DMS79 treated with DMSO at 0.1 percent for 48 hours (cell line): ENCODE measurements around the gene RBM12.

Source experiments
- DNase-seq: peaks from one replicate; lab custom pipeline; 2025; lab: John Stamatoyannopoulos, UW

The RBM12 gene

DNA sequence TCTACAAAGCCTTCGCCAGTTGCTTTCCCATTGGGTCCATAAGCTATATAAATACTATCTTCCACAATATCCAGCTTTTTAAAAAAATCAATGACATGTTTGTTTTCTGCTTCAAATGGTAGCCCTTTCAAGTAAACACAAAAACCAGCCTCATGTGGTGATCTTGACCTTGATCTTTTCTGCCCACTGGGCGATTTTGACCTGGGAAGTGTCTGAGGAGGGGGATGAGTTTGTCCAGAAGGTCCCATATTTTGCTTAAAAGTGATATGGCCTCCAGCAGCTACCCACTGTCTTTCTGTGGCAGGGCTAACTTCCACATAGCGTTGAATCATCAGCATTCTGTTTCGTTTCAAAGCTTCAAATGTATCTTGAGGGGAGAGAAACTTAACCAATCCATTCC lies 10.8 kb downstream of the RBM12 start:
- no peak for DNase-seq

DNA sequence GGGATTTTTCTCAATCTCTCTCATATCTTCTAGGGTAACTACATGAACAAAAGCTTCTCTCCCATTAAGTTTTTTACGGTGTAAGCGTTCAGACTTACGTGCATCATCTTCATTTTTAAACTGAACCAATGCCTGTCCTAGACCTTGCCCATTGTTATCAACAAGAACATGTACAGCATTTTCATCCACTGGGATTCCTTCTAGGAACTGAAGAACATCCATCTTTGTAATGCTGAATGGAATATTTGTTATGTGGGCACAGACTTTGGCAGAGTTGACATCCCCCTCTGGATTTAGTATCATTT lies 11.3 kb downstream of the RBM12 start:
- DNase-seq, result no peak

DNA sequence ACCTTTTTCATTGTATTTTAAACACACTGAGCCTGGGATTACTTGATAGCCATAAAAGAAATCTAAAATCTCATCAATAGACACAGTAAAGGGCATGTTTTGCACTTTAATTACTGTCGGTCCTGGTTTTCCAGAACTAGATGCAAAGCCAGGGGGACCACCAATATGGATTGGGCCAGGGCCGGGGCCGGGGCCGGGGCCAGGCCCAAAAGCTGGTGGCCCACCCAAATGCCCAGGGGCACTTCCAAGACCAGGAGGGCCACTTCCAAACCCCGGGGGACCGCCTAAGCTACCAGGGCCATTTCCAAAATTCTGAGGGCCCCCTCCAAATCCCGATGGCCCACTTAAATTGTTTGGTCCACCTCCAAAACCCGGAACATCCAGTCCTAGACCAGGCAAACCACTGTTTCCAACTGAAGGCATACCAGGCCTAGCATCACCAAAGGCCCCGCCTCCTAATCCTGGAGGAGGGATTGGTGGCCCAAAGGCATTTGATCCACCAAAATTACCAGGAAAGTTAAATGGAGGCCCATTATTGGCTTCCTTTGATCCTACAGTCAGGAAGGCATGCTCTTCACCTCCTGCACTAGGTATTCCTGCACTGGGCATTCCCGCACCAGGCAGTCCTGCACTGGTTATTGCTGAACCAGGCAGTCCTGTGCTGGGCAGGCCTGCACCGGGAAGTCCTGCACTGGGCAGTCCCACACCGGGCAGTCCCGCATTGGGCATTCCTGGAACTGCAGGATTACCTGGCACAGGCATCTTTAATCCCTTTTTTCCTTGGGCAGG lies 11.9 kb downstream of the RBM12 start:
- DNase-seq, result no peak

DNA sequence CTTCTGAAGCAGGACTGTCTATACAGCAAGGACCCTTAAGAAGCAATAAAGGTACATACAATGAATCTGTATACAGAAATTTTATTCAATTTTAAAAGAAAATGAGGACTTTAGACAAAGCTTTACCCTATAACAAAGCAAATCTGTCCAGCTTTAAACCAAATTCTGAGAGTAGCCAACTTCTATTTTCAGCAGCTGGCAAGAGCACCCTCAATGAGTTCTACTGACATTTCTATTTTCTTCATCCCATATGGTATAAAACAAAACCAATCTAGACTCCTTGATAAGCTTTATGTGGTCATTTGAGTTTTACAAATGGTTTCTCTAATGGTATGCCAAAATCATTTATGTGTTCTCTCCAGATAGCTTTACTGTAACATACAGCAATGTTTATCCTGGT lies 12.7 kb downstream of the RBM12 start:
- no peak for DNase-seq

DNA sequence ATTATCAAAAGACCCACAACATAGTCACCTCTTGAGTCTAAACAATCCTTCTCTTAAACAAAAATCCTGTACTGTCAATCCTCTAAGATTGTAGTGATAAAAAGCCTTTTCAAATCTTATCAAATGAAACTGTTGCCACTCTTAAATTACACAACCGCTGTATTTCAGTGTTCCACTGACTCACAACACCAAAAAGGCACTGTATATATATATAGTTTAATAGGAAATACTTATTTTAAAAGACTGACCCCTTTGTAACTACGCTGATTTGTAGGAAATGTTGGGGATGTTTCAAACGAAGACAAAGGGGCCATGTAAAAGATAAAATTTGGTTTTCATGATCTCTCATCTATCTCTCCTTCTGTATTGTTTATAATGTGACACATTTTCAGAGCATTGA lies 14.1 kb downstream of the RBM12 start:
- no peak for DNase-seq

DNA sequence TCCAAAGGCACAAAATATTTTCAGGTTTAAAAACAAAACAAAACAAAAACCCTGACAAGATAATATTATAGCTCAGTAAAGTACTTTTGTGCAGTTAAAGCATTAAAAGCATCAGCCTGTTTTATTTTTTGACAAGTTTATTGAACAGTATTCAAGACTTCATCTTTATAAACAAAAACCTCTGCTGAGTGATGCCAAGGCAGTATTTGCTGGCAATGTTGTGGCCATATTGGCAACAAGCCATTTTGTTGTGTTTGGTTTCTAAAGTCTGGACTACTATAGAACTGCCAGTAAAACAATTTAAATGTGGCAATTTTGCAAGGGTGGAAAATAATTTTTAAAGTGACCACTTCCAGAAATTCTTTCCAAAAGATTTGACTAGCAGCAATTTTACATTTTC lies 15.9 kb downstream of the RBM12 start:
- no peak for DNase-seq

DNA sequence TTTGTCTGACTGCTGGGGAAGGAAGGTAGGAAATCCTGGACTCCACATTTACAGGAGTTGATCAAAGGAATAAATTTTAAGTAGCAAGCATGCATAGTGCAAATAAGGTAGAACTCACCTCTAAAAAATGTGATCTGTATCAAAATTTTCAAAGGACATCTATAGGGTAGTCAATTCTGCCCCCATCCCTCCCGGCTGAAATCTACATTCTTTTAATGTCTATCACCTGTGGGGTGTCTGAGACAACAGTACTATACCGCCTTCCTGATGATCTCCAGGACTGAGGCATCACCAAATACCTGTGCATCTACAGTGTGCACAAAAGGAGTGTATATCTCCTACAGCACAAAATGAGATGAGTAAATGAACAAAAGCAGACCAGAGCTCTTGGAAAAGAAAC lies 19.9 kb downstream of the RBM12 start:
- DNase-seq, result no peak

DNA sequence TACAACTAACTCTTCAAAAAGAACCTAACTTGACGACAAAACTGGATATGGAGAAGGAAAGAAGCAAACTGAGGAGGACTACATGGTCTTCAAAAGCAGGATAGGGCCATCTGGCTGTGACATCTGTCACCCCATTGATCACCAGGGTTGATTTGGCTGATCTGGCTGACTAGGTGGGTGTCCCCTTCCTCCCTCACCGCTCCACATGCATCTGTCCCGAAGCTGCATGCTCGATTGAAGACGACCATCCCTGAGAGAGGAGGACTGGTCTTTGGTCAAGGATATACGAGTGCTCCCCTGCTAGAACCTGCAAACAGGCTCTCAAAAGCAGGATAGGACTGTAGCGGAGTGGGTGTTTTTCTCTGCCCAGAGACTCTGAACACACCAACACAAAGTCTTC lies 21.7 kb downstream of the RBM12 start:
- DNase-seq, result no peak

DNA sequence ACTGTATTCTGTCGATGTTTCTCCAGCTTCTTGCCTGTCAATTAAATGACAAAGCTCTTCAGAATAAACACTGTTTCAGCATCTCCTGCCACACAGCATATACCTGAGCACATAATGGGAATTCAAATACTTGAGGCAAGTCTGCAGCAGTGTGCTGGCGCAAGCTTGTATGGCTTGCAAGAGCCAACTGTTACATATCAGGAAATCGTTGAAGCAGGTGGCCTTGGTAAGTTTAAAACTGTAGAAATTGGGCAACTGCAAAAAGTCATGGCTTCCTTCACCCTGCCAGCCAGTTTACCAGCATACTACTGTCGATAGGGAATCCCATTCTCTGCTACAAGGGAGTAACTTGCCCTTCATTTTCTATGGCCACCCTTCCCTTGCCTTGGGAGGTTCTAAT lies 23.0 kb downstream of the RBM12 start:
- no peak for DNase-seq

DNA sequence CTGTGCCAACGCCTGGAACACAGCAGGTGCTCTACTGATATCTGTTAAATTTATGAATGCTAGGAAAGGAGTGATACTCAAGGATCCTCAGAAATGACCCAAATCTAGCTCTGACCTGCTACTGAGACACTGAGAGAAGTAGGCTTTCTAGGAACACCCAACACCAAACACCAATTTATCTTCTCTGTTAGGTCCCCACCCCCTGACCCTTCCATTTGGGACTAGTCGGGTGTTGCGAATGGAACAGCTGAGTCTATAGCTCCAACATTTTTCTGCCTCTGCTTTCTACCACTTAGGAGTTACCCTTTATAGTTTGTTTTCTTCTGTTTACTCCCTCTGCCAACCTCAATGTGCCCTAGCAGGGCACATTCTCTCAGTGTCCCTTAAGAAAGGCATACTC lies 24.0 kb downstream of the RBM12 start:
- no peak for DNase-seq

DNA sequence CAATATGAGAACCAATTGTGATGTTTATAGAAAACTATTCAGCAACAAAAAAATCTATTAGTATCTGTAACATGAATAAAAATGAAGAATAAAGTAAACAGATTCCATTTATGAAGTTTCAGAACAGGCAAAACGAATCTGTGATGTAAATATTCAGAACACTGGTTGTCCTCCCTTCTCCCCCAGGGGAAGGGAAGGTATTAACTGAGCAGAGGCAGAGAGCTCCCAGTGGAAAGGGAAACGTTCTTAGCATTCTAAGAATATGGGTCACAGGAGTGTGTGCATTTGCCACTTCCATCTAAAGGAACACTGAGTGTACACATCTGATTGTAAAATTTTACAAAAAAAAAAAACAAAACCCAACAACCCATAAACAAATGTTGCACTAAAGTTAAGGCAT lies 25.9 kb downstream of the RBM12 start:
- DNase-seq, result no peak

DNA sequence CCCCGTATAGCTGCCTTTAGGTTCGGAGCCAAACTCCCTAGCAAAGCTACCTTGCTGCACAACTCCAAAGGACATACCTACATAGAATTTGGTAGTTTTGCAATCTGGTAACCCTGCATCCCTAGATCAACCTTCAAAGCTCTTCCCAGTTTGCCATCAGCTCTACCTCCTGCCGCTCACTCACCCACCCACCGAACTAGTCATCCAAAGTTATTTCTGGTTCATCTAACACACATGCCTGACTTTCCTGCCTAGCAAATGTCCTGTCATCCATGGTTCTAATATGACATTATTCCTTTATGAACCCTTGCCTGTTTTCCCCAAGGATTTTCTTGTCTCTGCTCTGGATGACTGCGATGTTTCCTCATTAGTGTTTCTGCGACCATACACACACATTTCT lies 27.4 kb downstream of the RBM12 start:
- no peak for DNase-seq

DNA sequence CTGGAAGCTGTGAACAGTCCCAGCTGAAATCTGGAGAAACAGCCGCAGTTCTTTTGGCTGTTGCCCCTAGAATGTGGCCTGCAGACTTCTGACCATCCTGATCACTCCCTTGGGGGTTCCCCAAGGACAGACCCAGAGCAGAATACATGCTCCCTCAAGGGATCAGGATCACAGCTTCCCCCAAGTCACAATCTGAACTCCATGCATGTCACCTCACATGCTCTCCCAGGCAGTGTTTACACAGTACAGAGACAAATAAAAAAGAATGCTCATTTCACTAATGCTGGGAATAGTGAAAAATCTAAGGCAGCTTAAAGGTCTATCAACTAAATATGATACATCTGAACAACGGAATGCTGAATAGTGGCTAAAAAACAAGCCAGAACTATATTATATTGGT lies 28.6 kb downstream of the RBM12 start:
- DNase-seq, result no peak

DNA sequence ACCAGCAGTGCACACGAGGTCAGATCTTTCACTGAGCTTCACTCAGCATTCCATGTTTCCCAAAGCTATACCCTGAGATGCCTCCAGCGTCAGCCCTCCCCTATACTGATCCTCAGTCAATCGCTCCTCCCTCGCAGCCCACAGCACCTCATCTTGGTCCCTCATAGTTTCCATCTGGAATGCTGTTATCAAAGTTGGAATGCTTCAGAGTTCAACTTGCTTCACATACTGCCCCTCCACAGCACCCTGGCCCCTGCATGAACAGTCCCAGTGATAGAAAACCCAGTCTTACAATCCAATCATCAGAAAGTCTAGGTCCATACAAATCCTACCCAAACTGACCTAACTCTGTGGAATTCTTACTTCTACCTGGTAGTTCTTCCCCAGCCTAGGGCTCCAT lies 29.0 kb downstream of the RBM12 start:
- DNase-seq, result no peak

DNA sequence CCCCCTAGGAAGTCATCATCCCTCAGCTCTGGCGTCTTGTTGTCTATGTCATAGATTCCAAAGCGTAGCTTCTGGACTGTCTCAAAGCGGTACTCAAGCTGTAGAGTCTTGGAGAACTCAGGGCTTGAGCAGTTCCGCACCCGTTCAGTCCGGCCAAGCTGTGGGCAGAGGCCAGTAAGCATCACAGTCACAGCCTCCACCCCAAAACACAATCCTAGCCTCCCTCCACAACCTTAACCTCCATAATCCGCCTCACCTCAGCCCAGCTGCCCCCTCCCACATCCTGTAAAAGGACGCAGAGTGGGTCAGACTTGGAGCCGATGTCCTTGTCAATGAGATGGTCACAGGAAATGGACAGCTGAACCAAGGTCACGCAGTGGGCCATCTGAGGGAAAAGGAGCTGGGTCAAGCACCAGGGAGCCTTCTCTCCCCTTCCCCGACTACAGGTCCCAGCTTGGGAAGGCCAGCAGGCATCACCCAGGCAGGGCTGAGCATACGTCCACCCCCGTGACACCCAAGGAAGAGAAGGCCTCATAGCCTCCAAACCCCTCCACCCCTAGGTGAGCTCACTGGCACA lies 32.1 kb downstream of the RBM12 start:
- DNase-seq, result no peak

DNA sequence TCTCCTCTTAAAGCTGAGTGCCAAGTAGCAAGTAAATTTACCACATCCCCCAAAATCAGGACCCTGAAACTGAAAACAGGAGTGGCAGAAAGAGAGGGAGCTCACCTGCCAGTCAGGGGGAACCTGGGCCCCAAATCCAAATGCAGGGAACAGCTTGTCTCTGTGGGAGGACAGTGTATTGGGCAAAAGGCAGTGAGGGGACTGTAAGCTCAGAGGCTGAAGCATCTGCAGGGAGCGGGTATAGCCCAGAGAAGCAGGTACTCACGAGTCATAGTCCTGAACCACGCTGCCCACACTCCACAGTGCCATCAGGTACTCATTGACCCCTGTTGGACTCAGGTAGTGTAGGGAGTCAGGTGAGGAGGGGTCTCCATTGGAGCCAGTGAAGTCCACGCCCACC lies 34.1 kb downstream of the RBM12 start:
- no peak for DNase-seq

DNA sequence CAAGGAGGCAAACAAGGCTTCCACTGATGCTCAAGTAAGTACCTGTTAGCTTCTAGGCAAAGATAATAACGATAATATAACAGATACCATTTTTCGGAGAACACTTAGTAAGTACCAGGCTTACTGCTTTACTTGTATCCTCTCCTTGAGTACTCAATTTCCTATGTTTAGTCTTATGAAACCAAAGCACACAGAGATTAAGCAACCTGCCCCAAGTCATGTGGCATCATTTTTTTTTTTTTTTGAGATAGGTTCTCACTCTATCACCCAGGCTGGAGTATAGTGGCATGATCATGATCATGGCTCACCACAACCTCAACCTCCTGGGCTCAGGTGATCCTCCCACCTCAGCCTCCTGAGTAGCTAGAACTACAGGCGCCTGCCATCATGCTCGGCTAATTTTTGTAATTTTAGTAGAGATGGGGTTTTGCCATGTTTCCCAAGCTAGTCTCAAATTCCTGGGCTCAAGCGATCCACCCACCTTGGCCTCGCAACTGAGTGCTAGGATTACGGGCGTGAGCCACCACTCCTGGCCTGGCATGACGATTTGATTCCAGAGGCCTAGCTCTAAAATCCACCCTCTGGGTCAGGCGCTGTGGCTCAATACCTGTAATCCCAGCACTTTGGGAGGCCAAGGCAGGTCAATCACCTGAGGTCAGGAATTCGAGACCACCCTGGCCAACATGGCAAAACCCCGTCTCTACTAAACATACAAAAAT lies 35.1 kb downstream of the RBM12 start:
- DNase-seq, result no peak

DNA sequence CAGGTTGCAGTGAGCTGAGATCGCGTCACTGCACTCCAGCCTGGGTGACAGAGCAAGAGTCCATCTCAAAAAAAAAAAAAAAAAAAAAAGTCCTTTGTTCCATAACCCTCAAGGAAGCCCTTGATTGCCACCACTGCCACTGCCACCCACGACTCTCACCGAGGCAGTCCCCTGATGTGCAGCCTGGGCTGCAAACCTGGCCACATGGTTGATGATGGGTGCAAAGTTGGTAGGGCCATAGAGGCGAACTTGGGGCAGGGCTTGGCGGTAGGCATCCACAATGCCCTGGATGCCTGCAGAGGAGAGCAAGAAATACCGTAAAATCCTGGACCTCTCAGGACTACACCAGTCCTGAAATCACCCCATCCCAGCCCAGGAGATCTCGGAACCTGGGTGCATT lies 37.6 kb downstream of the RBM12 start:
- DNase-seq, result no peak

DNA sequence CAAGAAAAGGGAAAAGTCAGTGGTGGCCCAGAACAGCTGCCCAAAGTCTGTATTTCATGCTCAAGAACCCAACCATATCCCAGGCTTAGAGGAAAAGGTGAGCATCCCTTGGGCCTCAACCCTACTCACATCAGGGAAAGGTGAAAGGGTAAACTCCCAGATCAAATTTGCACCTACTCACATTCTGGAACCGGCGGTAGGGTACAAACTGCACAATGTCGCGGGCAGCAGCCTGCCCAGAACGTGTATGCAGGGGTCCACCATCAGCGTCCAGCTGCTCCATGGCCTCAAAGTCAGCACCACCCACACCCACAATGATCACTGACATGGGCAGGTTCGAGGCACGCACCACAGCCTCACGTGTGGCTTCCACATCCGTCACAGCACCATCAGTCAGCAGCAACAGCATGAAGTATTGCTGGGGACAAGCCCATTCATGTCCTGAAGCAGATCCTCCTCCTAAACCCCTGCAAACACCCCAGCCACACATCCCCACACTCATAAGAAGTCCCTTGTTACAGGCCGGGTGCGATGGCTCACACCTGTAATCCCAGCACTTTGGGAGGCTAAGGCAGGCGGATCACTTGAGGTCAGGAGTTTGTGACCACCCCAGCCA lies 38.2 kb downstream of the RBM12 start:
- no peak for DNase-seq

DNA sequence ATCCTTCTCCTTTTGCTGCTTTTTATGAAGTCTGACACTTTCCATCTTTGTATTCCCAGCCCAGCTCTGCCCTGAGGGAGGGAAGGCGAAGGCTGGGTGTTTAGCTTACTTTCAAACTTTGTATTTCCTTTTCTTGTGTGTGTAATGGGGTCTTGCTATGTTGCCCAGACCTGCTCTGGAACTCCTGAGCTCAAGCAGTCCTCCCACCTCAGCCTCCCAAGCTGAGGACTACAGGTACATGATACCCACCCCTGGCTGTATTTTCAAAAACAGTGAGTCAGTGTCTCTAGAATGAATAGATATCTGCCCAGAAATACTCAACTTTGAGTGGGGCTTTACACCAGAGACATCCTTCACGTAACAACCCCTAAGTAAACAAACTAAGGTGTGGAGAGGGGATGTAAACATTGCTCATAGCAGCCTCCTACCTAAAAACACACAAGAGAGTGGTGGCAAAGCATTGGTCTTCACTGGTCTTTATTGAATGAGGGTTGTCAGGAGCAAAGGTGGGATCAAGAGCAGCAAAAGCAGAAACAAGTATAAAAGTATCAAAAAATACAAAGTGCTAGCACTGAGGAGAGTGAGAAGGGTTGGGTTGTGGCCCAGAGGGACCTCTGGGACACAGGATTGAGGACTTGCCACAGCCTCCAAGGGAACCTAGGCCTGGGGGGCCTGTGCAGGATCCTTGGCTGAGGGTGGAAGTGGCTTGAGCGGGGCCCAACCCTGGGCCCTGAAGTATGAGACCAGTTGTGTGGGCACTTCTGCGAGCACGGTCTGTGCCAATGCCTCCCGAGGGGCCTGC lies 38.9 kb downstream of the RBM12 start:
- DNase-seq, result no peak

DNA sequence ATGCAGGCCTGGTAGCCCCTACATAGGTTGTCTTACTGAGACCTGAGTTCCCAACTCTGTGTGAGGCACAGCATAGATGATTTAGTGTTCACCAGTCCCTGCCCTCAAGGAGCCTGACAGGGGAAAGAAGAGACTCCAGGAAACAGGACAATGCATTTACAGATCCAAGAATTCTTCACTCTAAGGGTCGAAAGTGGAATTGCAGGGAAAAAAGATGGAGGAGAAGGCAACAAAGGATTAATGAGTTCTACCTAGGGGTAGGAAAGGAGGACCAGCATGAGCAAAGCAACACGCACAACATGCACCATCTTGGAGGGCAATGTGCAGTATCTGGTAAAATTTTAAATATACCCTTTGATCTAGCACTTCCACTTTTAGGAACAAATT lies 43.1 kb downstream of the RBM12 start:
- DNase-seq, result no peak

DNA sequence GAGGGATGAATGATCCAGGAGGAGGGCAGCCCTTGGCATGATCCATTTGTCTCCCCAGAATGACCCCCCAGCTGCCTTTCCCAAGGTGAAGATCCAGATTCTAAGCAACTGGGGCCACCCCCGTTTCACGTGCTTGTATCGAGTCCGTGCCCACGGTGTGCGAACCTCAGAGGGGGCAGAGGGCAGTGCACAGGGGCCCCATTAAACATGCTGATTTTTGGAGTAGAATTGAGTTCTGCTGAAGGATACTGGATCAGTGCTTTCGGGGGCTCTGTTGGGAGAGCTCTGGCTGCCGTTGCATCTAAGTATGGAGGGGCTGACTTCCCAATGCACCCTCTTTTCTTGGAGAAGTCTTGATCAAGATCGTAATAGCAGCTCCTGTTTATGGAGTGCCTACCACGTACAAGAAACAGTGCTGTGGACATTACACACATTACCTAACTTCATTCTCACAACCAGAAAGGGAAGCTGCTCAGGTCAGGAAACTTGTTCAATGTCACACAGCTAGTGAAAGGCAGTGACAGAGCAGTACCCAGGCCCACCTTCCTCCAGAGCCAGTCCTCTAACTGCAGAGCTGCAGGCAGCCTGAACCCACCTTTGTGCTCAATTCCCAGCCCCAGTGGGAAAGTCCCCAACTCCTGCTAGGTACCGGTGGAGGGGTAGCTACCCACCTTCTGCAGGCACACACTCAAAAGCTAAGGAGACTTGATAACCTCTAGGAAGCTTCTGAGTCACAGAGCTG lies 43.7 kb downstream of the RBM12 start:
- DNase-seq, result no peak
